ENCODE data around the gene ELMO2. TPM values are rescaled to one million over a fixed set of nuclear protein-coding genes. Genes with fewer than 3 reads are reported as not detected.
"Not testable (repeated sequence)": the region's sequence is repeated elsewhere in the genome, so short reads cannot be mapped to it uniquely, and the experiment has no call there.

The ELMO2 gene
- total RNA-seq, 1 donor from 2014 or later = 30.0 TPM

DNA sequence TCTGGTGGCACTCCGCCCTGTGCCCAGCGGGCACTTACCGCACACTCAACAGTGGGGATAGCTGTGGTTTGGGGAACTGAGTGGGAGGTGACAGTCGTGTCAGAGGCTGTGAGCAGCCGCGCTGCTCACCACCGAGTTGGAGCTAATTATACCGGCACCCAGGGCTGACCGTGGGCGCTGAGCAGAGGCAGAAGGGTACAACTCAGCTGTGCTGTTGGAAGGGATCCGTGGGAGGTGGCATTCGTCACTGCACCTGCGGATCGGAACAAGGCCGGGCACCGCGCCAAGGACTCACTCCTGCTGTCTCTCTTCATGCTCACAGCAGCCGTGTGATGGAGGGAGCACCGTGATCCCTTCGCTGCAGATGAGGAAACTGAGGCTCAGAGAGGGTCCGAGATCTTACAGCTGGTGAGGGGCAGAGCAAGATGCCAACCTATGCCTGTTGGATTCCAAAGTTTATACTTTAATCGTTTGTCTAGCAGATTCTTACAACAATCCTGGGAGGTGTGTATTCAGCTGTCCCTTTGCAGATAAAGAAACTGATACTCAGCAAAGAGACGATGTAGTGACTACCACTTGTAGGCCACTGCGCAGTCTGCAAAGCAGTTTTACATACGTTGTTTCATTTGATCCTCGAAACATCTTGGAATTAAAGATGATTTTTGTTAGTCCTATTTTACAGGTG, 713 bp upstream of the ELMO2 start:
- peak; percentile 35 for ATAC-seq

DNA sequence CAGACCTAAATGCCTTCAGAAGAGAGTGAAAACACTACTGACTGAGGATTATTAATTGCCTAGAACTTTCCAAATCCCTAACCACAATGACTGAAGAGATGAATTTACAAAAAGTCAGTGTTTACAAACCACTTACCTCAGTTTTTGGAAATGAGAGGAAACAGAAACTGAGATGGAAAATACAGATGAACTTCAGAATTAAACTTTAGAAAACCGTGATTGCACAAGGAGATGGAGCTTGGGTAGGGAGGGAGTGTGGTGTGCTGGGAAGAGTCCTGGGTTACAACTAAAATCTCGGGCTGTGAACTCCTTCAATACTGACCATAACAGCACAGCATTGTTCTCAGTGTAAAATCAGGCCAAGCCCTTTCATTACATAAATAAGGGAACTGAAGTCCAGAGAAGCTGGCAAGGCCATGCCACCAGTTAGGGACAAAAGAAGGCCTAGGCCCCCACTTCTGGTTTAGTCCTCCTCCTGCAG, 4.0 kb downstream of the ELMO2 start:
- ATAC-seq = no peak

DNA sequence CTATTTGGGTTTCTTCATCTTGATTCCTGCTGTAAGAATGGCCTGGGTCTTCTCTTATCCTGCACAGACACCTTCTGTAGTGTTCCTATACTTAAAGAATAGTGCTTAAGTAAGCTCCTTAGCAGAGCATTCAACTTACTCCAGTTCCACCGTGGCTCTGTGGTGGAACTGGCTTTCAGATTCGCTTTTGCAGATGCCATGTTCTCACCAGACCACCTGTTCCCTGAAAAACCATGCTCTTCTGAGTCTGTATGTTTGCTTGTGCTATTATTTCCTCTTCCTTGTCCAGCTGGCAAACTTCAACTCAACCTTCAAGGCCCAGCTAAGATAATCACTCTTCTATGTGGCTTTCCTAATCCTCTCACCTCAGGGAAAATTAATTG, 4.9 kb downstream of the ELMO2 start:
- no peak for ATAC-seq

DNA sequence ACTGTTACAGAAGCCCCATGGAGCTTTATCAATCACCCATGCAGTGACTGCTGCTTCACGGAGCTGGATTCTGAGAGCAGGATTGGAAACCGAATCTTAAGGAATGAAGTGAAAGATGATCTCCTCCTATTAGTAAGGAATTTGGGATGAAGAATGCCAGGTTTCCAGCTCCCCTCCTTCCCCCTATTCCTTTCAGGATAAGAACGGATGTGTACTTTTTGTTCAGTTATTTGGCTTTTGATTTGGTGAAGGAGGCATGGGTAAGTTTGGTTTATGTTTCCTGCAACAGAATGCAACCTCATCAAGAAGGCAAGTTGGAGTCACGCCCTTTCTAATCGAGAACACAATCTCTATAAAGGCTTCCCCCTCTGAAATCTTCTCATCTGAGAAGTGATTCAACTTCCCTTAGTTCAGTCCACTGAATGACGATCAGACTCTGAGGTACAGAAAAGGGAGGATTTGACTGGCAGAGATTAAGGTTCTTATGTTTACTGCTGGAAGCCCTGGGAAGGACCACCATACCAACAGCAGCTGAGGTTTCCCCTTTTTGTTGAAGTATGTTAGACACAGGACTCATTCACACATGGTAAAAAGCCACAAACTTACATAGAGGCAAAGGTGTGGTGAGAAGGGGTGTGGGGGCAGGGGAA, 5.5 kb downstream of the ELMO2 start:
- no peak for ATAC-seq

DNA sequence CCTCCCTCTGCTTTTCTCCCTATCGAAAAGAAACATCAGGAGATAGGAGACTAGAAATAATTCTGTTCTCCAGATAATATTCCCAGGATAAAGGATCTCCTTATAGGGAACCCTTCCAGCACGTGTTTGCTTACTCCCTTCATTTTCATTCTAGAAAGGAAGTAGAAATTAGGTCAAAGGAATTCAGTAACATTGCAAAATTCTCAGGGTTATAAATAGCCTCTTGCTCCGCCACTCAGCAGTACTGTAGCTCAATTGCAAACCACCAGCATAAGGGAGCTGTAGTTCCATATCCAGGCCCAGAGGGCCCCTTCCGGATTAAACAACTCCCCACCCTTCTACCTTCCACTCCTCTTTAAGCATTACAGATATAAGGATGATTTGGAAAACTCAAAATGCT, 6.2 kb downstream of the ELMO2 start:
- no peak for ATAC-seq

DNA sequence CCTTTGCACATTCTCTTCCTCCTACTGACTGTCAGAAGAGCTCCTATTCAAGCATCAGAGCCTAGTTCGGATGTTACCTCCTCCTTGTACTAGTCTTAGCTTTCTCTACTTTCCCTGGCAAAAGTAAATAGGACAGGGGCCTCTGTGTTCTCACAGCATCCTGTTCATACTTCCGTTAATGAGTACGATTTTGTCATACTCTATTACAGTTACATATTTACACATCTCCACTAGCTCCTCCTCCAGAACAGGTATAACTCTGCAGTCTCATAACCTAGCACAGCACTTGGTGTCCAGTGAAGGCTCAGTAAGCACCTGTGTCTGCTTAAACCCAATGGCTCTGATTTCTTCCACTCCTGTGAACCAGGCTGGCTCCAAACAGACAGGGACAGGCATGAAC, 7.0 kb downstream of the ELMO2 start:
- ATAC-seq = peak; percentile 37

DNA sequence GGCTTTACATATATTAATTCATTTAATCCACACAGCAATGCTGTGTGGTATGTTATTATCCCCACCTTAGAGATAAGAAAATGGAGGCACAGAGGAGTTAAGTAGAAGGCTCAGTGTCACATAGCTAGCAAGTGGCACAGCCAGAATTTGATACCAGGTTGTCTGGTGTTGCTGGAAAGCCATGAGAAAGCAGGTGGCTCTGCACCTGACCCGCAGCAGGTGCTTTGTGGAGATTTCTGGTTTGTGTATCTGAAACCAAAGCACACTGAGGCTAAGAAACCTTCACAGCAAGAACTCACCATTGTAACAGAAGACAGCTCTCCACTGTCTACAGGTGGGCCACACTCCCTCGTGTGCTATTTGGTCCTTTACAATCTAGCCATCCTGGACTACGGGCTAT, 7.5 kb downstream of the ELMO2 start:
- peak; percentile 12 for ATAC-seq

DNA sequence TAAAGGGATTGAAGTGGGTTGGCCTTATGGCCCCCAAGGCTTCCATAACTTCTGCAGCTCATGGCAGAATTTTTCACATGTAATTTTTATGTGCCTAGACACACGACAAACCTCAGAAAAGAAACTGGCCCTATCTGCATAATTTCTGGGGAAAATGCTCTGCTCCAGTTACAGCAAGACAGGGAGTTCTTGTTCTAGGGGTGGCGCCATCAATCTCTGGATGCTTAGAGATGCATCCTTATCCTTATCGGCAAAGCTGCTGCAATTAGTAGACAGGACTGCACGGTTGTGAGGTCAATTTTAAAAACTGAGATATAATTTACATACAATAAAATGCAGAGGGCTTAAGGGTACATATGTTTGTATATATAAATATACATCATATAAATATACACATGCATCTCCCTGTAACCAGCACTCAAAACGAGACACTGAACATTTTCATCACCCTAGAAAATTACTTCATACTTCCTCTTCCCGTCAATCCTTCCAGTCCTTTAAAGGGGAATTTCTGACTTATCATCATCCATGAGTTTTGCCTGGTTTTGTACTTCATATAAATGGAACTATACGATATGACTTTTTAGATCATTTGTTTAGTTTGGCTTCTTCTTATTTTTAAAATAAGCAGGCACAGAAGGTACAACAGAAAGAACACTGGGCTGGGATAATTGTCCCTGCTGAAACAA, 10.2 kb downstream of the ELMO2 start:
- no peak for ATAC-seq

DNA sequence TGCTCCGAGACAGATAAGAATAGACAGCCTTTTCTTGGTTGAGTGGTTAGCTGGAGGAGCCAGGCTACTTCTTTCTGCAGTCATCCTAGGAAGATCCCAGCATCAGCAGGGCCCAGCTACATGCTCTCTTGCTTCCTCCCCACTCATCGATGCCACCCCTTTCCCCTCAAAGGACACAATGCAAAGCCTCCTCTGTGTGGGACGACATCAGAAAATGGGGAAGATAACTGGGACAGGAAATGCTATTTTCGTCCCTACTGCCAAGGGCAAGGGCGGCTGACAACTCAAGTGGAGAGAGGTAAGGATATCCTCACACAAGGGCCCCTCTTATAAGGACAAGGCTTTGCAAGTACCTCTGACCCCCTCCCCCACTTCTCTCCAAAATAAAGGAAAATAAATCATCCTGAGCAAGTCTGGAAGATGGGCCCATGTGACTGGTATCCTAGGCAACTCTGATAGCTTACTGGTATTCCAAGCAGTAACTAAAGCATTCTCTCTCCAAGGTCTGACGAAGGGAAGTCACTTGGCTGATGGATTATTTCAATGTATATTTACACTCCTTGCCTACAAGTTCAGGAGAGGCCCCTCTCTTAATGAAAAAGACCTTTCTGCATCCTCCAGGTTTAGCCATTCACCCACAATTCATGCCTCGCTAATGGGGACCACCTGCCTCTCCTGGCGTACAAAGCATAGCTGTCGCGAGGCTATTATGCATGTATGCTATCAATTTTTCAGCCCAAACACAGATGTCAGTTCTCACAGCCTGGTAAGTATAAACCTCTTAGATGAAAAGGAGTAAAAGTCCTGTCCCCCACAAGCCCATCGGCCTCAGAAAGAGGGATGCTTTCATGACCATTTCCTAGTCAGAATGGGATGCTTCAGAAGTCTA, 11.3 kb downstream of the ELMO2 start:
- no peak for ATAC-seq

DNA sequence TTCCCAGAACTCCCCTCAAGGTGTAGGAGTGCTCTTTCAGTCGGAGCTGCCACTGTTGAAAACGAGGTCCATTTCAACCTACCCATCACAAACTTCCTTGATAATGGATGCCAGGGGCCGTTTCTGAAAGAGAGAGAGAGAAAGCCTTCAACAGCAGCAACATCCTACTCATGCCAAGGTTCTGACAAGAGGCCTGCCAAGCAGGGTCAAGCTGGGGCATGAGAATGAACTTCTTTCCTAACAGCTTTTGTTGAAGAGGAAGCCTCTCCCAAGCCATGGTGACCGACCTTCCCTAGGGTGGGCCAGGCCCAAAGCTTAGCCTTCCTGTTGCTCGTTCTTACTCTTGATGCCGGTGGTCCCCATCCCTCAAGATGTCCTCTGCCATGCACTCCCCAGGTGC, 12.4 kb downstream of the ELMO2 start:
- no peak for ATAC-seq

DNA sequence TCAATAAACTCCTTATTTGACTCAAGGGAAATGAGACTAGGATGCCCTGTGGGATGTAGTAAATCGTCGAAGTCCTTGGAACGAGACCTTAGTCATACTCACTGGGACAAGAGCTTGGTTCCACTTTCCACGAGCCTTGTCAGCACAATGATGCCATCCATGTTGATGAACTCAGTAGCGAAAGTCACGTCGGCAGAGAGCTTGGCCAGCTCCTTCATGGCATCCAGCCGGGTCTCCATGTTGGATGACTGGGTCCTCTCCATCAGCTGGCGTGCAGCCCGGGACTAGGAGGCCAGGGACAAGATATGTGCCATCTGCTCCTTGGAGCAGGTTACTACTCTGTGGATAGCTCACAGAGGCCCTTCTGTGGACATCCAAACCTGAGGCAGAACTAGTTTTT, 17.5 kb downstream of the ELMO2 start:
- no peak for ATAC-seq

DNA sequence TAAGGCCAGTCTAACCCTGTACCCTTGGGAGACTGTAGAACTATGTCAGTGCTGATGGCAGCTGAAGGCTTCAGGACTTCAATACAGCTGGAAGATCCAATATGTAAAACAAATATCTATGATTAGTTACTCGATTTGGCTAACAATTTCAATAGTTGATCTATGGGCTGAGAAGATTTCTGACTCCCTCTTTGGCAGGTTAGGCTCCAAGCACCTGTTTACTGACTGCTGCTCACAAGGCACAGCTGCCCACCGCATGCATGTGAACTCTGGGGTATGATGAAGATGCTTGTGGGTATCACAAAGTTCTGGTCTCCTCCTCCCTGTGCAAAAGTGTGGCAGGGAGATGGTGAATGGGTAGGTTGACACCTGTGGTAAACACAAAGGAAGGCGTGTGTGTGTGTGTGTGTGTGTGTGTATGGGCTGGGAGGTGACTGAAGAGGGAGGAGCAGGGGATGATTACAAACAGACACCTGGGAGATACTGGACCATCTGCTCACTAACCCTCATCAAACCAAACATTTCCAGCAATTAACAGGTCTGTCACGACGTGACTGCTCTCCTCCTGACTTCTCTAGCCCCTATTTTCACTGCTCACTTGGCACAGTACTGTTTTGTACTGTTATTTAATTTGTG, 18.1 kb downstream of the ELMO2 start:
- no peak for ATAC-seq

DNA sequence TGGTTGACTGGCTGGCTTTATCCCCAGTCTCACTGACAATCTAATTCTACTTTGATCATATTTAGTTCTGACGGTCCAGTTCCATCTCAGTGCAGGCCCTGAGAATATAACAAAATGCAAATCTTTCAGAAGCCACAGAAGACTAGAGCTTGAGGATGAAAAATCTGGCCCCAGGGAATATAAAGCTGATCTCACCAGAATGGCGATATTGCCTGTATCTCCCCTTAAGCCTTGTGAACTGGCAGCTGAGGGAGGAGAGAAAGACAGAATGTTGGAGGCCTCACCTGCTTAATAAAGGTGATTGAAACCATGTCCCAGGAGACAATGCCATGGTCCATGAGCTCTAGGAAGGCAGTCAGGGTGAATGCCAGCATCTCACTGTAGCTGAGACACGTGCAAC, 19.4 kb downstream of the ELMO2 start:
- ATAC-seq = not testable (repeated sequence)

DNA sequence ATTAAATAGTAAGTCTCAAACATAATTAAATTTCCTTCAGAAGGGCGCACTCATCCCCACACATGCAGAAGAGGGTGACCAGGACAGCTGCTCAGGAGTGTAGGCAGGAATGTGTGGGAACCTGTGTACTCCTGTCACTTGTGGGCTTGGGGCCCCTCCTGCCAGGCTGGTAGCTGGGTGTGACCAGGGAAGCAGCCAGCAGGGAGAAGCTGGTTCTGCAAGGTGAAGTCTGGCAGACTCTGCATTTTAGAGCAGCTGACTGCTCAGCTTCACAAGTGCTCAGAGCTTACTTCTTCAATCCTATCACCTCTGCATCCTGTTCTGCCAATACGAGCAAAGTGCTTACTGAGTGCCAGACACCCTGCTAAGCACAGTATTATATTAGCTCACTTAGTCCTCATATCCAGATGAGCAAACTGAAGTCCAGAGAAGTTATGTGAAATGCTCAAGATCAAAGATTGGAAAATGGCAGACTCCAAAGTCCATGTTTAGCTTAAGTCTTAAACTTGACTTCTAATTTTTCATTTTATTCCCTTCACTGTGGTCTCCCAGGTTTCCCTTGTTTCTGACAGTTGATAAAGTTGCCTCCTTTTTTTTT, 27.9 kb downstream of the ELMO2 start:
- peak; percentile 90 for ATAC-seq

DNA sequence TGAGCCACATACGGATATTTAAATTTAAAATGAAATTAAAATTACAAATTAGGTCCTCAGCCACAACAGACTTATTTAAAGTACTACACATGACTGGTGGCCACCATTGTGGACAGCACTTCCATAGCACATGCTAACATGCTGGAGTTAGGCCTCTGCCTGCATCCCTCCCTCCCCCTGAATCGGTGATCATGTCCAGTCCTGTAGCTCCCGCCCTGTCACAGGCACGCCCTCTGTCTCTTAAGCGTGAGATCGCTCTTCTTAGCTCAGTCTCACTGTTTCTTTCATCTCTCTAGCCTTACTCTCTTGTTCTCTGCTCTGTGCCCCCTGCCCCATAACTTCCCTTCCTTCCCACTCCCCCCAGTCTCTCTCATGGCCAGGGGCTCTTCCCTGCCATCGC, 28.9 kb downstream of the ELMO2 start:
- peak; percentile 88 for ATAC-seq

DNA sequence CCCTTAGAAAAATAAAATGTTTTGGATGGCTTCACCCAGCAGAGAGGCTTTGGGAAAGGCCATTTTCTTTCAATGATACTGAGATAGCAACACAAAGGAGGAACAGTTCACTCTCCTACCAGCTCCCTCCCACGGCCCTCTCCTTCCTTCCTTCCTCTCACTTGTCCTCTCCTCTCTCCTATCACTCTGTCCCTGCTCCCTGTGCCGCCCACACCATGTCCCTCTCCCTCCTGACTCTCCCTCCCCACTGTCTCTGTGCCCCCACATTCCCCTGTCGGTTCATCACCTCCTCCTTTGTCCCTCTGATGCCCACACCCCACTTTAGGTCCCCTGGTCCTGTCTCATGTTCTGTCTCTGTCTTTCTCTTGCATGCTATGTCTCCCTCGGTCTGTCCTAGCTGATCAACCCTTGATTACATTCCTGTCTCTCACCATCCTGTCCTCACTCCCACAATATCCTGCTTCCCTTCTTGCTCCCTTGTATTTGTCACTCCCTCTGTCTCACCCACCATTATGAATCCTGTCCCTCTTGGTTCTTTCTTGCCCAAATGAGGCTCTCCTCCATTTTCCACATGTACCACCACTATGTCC, 30.1 kb downstream of the ELMO2 start:
- no peak for ATAC-seq

DNA sequence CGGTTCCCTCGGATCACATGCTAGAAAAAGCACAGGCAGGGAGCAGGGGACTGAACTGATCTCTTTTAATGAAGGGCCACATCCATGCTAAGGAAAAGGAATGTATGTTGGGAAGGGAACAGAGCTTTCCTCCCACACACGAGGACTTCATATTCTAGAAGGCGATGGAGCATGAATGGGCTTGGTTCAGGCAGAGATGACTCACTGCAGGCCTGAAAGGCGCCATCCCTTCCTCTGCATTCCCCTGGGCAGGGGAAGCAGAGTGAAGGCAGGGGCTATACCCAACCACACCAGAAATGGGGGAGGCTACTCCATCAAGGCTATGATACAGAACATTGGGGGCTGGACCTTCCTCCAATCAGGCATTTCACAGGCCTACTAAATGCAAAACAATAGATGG, 30.6 kb downstream of the ELMO2 start:
- ATAC-seq = peak; percentile 32

DNA sequence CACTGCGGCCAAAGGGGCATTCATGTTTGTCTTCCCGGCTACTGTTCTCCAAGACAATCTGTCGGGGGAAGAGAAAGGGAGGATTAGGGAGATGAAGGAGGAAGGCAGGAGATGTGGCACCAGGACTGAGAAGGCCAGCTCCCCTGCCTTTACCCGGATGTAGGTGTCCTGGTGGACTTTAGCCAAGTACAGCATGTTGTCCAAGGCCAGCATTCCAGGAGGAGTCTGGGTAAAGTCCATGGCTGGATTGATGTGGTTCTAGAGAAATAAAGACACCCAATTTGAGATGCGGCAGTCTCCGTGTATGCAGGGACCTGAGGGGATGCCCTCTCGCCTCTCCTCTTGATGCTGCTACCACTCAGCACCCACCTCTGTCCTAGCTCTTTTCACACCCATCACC, 32.0 kb downstream of the ELMO2 start:
- ATAC-seq = no peak

DNA sequence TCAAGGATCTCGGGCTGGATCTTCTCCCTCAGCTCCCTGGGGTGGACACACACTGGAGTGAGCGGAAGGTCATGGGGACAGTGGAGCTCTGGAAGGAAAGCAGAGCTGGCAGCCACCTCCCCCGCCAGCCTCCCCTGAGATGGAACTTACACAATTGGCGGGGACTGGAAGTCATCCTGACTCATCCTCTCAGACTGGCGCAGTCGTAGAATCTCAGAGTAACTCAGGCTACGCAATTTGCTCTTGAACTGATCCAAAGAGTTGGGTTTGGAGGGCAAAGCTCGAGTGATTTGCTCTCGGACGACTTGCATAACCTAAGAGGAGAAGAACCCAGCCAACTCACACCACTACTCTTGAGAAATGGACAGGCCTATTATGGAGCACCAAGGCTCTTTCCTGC, 34.8 kb downstream of the ELMO2 start:
- no peak for ATAC-seq

DNA sequence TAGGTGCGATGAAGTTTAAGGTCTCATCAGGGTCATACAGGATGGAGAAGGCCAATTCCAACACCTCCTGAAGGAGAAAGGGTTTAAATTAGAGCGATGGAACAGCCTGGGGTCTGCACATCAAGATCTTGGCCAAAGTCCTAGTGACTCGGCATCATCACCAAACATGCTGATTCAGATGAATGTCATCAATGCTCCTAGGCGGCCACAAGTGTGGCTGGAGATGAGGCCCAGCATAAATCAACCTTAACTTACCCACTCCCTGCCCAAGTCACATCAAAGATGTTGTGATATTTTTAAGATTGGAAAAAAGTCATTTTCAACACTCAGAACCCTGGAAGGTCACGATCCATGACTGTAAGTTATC, 37.5 kb downstream of the ELMO2 start:
- ATAC-seq = no peak
